ENCODE results near the gene OMP.

DNA sequence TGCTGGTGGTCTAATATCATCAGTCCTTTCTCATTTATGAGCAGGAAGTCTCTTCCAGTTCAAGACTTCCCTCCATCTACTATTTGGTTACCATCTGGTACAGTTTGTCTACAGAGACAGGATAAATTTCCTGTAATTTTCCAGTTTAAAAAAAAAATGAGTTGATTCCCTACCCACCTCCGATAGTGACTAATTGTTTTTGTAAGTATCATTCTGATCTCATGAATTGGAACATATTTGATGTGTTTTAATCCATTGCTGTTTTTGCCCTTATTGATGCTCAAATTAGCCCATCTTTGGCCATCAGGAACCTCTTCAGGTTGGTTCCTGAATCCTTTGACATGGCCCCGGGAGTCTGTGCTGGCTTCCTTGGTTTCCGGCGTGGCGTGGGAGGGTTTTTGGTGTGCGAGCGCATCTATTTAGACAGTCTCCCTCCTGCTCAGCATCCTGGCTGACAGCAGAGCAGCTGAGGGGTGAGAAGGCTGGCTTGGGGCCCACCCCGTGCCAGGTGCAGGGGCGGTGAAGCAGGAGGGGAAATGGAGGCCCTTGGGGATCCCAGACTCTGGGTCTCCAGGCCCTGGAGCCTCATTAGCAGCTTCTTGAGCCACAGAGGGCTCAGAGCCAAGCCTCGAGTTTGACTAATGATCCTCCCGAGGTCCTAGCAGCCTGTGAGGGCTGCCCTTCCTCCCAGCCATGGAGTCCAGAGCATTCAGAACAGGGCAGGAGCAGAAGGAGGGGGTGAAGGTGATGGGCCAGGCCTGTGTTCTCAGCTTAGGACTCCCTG lies 6.8 kb downstream of the OMP start:
- TF ChIP-seq TAF1 (IDR thresholded peaks at IDR 0.05; ENCODE audit: low read depth, low read length) (no peak), POLR2A (IDR thresholded peaks at IDR 0.05; ENCODE audit: low read depth, low read length) (no peak)

All from GM12891 (cell line).